DLD1 (cell line): ENCODE results near the gene THBS1.

Experiments used
- in situ Hi-C: cut with HindIII; loops from 2 replicates; pipeline ENCODE4 v1.10.0; 2017; ENCODE audit warnings: low sequenced_read_pairs

The THBS1 gene

GRCh38 chr15:39602143-39602542 is 21.3 kb downstream of the THBS1 start:
- in situ Hi-C loops, result no loop called here

GRCh38 chr15:39605146-39605545 is 24.3 kb downstream of the THBS1 start:
- in situ Hi-C loops, result no loop called here

DNA sequence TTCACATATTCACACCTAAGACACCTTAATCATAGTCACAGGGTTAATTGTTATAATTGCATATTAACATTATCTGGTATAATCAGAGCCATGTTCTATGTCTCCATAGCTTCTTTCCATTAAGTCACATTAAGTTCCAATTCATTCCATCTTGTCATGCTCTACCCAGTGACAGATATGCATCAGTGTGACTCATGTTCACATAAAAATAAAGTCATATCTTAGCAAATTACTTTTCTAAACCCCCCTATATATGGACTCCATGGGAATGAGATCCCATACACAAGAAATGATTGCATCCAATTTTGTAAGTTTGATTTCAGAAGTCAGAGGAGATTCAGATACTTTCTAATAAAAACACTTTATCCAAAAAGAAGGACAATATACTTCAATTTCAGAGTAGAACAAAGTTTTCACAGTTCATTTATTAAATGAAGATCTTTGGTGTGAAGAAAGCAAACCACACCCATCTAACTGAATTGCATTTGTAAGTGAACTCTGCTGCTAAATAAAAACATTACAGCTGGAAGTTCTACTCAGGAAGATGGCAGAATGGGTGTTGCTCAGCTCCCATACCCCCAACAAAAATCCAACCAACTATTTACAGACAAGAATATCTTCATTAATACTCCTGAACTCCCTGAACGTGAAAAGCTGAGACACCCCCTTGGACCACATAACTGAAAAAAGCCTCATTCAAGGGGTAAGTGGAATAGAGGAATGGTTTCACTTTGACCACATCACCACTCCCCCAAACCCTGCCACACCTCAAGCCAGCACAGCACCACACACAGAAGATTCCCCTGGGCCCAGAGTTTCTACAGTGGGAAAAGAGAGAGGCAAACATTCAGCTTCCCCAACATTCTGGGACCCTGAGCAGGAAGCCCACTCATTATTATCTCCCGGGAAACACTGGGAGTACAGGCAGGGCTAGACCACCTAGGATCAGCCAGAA is 27.6 kb downstream of the THBS1 start:
- in situ Hi-C loops, result no loop called here

DNA sequence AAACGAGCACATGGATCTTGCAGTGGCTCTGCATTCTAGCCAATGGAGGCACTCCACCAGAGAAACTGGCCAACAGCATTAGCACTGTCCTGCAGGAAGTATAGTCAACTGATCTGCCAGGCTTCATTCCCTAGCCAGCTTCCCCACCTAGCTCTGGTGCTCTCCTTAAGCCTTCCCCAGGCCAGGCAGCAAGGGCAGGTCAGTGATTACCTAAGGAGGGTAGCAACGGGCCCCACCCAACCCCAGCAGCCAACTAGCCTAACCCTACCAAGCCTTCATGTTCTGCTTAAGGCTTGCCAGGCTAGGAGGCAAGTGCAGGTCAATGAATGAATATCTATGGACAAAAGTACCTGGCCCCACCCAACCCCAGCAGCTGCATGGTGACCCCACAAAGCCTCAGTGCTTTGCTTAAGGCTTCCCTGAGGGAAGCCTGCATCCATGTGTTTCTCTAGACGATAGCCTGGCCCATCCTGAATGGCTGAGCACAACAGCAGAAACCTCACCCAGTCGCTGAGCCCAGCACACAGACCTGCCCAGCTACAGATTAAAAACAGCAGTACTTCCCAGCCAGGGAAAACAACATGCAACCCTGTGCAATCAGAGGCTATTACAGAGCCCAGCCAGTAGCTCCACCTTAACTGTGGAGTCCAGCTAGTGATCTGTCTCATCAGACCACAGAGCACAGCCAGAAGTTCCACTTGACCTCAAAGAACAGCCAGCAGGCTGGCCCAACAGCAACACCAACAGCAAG is 28.5 kb downstream of the THBS1 start:
- in situ Hi-C loops, result no loop called here

DNA sequence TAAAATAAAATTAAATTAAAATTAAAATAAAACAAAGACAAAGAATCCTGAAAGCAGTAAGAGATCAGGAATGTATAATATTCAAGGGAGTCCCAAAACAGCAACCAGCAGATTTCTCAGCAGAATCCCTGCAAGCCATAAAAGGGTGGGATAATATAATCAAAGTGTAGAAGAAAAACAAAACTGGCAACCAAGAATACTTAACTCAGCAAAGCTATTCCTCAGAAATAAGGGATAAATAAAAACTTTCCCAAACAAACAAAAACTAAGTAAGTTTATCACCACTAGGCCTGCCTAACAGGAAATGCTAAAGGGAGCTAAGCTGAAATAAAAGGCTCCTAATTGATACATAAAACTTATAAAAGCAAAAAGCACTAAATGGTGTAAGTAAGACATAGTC is 29.8 kb downstream of the THBS1 start:
- in situ Hi-C loops, result no loop called here

DNA sequence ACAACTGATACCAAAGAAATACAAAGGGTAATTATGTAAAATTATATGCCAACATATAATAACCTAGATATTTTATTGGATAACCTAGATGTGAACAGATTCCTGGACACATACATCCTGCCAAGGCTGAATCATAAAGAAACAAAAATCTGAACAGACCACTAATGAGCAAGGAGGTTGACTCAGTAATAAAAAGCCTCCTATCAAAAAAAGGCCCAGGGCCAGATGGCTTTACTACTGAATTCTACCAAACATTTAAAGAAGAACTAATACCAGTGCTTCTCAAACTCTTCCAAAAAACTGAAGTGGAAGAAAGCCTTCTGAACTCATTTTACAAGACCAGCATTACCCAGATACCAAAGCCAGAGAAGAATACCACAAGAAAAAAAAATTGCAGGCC is 32.4 kb downstream of the THBS1 start:
- in situ Hi-C loops, result no loop called here

- in situ Hi-C loops, result no loop called here
Measured at GRCh38 chr15:39613861-39614260, 33.0 kb downstream of the THBS1 start.

- in situ Hi-C loops, result no loop called here
Measured at GRCh38 chr15:39616731-39617455, 36.0 kb downstream of the THBS1 start.

DNA sequence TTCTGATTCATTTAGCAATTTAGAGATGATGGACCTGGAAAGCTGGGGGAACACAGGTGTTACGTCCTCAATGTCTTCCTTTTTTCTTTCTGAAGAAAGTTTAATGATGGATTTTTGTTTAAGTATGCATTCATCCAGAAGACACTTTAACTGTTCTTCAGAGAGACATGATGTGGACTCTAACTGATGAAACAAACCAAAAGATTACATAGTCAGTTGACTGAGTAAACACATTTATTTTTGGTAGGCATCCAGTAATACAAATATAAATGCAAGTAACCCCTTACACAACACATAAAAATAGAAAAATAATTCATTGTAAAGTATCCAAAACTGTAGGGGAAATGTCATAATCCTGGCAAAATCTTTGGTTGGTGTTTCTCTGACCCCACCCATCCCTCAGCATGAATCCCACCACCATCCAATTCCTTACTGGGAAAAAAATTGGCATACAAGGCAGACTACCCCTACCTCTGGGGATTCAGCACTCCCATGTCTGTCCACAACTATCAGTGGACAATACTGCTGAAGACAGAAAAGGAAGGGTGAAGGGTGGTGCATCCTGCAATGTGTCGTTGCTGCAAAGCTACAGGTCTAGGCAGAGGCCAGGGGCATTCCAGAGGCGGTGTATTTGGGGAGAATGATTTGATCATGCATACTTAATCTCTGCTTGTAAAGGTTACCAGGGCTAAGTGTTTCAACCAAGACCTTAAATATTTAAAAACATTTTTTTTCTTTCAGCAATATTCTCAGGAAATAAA is 37.4 kb downstream of the THBS1 start:
- in situ Hi-C loops, result no loop called here

DNA sequence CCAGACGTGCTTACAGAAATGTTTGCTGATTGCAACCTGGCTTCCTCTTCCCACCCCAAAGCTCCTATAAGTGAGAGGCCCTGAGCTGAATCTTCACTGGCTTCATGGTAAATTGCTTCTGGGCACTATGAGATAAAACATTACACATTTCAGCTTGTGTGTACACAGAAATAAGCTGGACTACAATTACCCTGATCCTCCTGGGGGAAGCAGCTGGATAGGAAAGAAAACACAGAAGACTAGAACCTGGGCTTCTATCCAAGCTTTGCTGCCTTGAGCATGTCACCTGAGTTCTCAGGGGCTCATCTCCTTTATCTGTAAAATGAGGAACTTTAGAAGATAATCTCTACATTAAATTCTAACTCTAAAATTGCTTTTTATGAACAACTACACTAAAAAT is 40.3 kb downstream of the THBS1 start:
- in situ Hi-C loops, result no loop called here

DNA sequence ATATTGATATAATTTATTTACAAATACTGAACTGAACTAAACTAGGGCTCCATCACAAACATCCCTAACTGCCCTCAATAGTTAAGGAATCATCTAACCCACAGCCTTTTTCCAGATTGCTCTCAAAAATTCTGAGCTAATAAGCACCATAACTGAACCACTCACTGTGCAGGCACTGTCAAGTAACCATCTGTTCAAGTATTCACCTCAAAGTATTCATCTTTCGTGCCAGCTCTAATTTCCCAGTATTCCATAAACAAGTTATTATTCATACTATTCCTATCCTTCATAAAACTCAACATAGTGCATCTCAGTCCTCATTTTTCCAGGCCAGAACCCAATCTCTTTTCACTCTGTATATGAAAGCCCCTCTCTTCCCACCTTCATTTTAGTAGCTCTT is 41.1 kb downstream of the THBS1 start:
- in situ Hi-C loops, result no loop called here

GRCh38 chr15:39622660-39623516 is 42.0 kb downstream of the THBS1 start:
- in situ Hi-C loops, result no loop called here

DNA sequence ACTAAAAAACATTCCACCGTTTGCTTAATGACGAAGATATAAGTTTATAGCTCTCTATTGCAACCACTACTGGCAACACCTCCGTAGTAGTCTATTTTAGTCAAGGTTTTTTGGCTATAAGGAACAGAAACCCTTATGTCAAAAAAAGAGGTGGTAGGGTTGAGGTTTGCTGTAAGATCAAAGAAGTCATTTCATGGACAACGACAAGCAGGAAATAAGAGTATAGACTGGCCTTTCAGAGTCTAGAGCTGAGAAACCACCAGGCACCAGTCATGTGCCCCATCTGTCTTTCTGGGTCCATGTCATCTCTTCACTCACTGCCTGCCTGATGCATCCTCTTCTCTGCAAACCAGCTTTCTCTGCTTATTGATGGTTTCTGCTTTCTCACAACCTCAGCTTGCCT is 42.7 kb downstream of the THBS1 start:
- in situ Hi-C loops, result no loop called here

DNA sequence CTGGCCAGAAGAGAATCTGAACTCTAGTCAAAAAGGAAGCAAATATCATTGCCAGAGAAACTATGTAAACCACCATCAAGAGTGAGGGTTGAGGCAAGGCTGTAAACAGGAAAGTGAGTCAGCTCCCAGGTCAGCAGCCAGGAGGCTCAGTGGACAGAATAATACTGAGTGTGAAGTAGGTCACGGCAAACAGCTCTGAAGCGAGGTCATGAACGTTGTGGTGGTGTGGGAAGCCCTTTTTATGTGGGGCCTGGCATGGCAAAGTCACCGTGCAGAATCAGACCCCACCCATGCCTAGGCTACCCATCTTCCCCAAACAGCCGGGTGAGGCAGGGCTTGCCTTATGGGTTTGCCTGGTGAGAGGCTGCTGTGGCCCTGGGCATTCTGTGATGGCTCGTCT is 43.9 kb downstream of the THBS1 start:
- in situ Hi-C loops, result no loop called here

DNA sequence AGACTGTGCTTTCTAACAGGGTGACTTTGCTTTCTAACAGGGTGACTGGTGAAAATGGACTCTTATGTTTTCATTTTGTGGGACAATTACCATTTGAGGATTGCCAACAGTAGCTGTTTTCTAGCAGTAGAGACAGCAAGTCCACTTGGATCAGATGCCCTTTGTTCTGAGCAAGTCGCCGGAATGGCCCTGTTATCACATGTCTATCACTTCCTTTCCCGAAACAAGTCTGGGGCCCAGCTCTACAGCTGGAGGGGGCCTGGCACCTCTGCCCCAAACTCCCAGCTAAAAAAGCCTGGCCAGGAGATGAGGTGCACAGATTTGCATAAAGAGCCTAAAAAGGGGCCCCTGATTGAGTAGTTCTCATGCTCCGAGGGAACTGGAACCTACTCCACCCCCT is 44.6 kb downstream of the THBS1 start:
- in situ Hi-C loops, result no loop called here

DNA sequence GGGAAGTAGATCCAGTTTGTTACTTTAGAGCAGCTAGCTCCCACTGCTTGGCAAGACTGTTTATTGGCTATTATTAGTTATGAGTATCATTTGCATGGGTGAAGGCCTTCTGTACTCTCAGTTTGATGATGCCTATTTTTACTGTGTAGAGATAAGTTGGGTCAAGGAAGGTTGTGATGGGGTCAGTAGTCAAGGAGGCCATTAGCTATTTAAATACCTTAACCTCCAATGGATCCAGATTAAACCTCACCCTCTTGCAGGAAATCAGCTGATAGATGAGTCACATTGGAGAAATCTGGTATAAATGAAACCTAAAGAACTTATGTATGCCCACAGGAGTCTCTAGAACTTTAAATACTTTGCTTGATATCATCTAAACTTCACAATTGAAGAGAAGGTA is 45.0 kb downstream of the THBS1 start:
- in situ Hi-C loops, result no loop called here

GRCh38 chr15:39627451-39628143 is 46.7 kb downstream of the THBS1 start:
- in situ Hi-C loops, result no loop called here

- in situ Hi-C loops, result no loop called here
Measured at GRCh38 chr15:39628144-39628508, 47.2 kb downstream of the THBS1 start.

DNA sequence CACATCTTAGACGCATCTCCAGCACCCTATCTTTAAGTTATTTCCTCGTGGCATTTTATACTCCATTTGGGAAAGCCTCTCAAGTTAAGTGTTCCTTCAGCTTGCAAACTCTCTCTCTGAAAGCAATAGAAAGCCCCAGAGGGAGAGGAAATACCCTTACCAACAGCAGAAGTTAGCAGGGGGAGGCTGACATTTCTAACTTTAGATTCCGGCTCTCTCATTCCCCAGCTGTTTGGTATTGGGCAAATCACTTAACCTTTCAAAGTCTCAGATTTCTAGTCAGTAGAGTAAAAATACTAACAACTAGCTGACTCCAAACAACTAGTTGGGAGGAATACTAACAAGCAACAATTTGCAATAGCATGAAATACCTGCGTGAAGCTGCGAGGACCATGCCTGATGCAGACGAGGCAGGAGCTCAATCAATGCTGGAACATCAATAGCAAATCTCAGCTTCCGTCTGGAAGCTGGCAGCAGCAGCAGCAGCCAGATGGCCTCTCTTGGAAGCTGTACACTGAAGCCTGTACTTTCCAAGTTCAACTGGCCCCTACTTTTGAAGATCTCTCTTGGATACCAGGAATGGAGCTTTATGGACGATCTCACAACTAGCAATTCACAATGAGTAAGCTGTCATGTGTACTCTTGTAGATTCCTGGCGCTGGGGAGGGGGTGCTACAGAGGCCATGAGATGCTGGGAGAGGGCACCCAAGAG is 47.8 kb downstream of the THBS1 start:
- in situ Hi-C loops, result no loop called here
